ENCODE data around the gene MYH6.

MYH6 gene

DNA sequence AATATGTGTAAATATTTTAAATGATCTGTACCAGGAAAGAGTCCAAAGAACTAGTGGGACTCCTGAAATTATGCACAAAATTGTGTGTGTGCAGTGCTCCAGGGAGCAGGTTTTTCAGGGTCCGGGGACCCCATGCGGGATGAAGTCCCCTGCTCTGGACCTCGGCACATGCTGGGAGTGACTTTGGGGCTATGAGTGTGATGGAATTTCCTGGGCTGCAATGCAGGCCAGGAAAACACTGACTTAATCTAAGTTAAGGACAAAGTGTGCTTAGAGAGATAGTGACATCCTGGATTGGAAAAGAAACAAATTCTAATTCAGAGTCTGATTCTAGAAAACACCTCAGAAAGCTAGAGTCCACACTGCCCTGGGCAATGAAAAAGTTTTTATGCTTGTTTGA lies 6.2 kb upstream of the MYH6 start:
- no peak for DNase-seq (ENCODE audit: low read depth)
- no peak overlapping the region for H3K4me3 ChIP-seq (ENCODE audit: low read length)
- no peak for TF ChIP-seq CTCF (IDR thresholded peaks at IDR 0.05; ENCODE audit: insufficient read depth, low read depth, low read length, missing control alignments)

DNA sequence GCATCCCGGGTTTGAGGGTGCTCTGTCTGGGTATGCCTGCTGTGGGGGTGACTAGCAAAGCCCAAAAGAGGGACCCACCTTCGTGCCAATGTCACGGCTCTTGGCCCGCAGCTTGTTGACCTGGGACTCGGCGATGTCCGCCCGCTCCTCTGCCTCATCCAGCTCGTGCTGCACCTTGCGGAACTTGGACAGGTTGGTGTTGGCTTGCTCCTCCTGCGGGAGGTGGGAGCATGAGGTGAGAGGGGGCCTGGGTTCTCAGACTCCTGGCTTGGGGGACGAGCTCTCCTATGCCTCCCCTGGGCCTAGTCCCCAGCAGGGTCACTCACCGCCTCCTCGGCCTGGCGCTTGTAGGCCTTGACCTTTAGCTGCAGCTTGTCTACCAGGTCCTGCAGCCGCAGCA lies 5.6 kb upstream of the MYH6 start:
- TF ChIP-seq CTCF (IDR thresholded peaks at IDR 0.05; ENCODE audit: insufficient read depth, low read depth, low read length, missing control alignments), result no peak
- H3K4me3 ChIP-seq (ENCODE audit: low read length), result no peak overlapping the region

GRCh38 chr14:23411563-23412525 lies 3.8 kb upstream of the MYH6 start:
- TF ChIP-seq CTCF (IDR thresholded peaks at IDR 0.05; ENCODE audit: insufficient read depth, low read depth, low read length, missing control alignments), result no peak
- no peak overlapping the region for H3K4me3 ChIP-seq (ENCODE audit: low read length)
- DNase-seq (ENCODE audit: low read depth), result no peak

More for the DNA sequence above, 5.6 kb upstream of the MYH6 start:
- DNase-seq (ENCODE audit: low read depth), result no peak

GRCh38 chr14:23409966-23410635 lies 2.0 kb upstream of the MYH6 start:
- TF ChIP-seq CTCF (IDR thresholded peaks at IDR 0.05; ENCODE audit: insufficient read depth, low read depth, low read length, missing control alignments), result no peak
- no peak overlapping the region for H3K4me3 ChIP-seq (ENCODE audit: low read length)
- no peak for DNase-seq (ENCODE audit: low read depth)

- H3K4me3 ChIP-seq (ENCODE audit: low read length), result no peak overlapping the region
- no peak for DNase-seq (ENCODE audit: low read depth)
- TF ChIP-seq CTCF (IDR thresholded peaks at IDR 0.05; ENCODE audit: insufficient read depth, low read depth, low read length, missing control alignments), result no peak
Observed at GRCh38 chr14:23409475-23409874, 1.4 kb upstream of the MYH6 start.

DNA sequence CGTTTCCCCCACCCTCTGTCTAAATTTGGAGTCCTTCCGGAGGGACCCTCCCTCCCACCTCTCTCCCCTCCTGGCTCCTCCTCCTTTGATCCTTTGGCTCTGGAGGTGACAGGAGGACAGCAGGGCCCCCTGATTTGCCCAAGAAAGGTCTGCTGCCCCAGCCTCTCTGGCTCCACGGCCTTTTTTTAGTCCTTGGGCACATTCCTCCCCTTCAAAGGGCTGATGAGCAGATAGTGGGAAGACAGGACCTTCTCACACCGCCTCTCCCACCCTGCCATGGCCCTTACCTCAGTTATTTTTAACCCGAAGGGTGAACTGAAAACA lies 196 bp upstream of the MYH6 start:
- H3K4me3 ChIP-seq (ENCODE audit: low read length), result no peak overlapping the region
- no peak for TF ChIP-seq CTCF (IDR thresholded peaks at IDR 0.05; ENCODE audit: insufficient read depth, low read depth, low read length, missing control alignments)
- DNase-seq (ENCODE audit: low read depth), result no peak
